Omental fat pad (tissue), 4 donors: ENCODE results near the gene DENND4B. TPM values are rescaled to one million over a fixed set of nuclear protein-coding genes. Genes with fewer than 3 reads are reported as not detected.
"Not testable (repeated sequence)": the region's sequence is repeated elsewhere in the genome, so short reads cannot be mapped to it uniquely, and the experiment has no call there.

Experiments
- ATAC-seq: fragments of 150-250 bp; one replicate; pipeline ENCODE4 v1.9.1; 2016; ENCODE audit warnings: mild to moderate bottlenecking, moderate library complexity; ENCODE audit not compliant: low FRiP score
- DNase-seq: peaks from one replicate; pipeline ENCODE4 v3.0.0-alpha.2; 2019; ENCODE audit warnings: low spot score
- total RNA-seq, 4 donors: library from RNA; depleted of rRNA; stranded (reverse); fragments of >200 nt; gene quantifications; one replicate each; pipeline ENCODE4 v1.1.0, GENCODE V29; 2016
- TF ChIP-seq, protein P1 (sequence below), 3 donors: fragments of 450-650 bp; IDR thresholded peaks; one replicate each; pipeline ENCODE4 v1.5.1; 2016 to 2017; ENCODE audit warnings: antibody characterized with exemption in 3 of 3, mild to moderate bottlenecking in 3 of 3, moderate library complexity in 2 of 3

Gene DENND4B
- total RNA-seq, 4 donors from 2014 or later = 21.8 to 75.0 (median 50.3) TPM

DNA sequence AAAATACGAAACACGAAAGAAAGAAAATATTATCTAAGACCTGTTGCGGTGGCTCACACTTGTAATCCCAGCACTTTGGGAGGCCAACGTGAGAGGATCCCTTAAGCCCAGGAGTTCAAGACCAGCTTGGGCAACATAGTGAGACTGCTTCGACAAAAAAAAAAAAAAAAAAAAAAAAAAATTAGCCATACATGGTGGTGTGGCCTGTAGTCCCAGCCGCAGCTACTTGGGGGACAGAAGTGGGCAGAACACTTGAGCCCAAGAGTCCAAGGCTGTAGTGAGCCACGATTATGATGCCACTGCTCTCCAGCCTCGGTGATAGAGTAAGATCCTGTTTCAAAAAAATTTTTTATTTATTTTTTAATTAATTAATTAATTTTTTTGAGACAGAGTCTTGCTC, 41.1 kb upstream of the DENND4B start:
- TF ChIP-seq, protein P1, sequence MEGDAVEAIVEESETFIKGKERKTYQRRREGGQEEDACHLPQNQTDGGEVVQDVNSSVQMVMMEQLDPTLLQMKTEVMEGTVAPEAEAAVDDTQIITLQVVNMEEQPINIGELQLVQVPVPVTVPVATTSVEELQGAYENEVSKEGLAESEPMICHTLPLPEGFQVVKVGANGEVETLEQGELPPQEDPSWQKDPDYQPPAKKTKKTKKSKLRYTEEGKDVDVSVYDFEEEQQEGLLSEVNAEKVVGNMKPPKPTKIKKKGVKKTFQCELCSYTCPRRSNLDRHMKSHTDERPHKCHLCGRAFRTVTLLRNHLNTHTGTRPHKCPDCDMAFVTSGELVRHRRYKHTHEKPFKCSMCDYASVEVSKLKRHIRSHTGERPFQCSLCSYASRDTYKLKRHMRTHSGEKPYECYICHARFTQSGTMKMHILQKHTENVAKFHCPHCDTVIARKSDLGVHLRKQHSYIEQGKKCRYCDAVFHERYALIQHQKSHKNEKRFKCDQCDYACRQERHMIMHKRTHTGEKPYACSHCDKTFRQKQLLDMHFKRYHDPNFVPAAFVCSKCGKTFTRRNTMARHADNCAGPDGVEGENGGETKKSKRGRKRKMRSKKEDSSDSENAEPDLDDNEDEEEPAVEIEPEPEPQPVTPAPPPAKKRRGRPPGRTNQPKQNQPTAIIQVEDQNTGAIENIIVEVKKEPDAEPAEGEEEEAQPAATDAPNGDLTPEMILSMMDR (IDR thresholded peaks at IDR 0.05) = no peak
- ATAC-seq (no peak), DNase-seq (no peak)

DNA sequence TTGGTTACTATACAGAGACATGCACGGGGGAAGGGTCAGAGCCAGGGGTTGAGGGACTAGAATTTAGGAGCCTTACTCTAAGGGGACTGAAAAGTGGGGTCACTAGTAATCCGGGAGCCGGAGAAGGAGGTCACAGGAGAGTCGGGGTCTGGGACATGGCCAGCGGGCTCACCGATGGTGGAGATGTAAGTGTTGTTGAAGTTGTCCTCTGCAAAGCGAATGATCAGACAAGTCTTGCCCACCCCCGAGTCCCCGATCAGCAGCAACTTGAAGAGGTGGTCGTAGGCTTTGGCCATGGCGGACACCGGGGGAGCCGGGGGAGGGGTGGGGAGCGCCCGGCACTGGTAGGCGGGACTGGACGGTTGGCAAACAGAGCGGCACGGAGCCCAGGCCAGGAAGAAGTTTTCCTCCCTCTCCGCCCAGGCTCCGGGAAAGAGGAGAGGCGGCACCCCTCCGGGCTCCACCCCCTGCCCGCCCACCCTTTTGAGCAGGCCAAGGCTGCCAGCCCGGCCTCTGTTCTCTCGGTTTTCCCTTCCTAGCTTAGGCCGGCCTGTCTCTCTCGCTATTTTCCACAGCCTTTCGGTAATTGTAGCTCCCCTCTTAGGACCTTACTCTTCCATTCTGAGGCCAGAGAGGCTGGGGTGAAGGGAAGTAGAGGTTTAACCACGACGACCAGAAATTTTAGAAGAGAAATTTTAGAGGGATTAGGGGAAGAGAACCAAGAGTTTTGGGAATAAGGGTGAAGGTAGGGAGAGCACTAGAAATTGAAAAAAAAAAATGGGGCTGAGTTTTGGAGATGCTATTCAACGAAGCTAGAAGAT, 39.6 kb upstream of the DENND4B start, which contains the start of gene RAB13:
Gene RAB13, minus strand, starts transcription at position 399 of the 821 bp plus-strand sequence. Its CDS starts 103 bp downstream, at position 296.
- TF ChIP-seq, protein P1 (IDR thresholded peaks at IDR 0.05) = no peak
- DNase-seq (peak; percentile 49), ATAC-seq (peak; percentile 86)

DNA sequence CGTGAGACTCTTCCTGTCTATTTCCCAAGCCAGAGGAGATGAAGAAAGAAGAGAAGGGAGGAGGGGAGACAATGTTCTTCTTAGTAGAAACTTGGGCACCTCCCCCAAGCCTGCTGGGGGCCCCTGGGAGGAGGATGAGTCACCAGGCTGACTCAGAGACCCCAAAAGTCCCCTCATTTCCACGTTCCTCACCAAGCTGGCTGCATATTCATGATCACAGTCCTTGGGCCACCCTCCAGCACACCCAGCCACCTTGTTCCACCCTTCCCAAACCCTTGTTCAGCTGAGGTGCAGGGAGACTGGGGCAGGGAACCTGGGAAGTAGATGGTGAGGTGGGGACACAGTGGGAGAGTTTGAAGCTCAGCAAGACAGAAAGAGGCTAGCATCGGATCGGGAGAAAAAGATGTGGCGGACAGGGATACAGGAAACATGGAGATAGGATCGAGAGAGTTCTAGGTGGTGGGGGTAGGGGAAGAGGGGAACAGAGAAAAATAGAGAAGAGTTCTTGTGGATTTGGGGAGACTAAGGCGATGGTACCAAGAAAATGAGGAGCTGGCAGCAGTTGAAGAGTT, 38.9 kb upstream of the DENND4B start:
- TF ChIP-seq, protein P1 (IDR thresholded peaks at IDR 0.05) = no peak
- DNase-seq = peak; percentile 61
- peak; percentile 62 for ATAC-seq

DNA sequence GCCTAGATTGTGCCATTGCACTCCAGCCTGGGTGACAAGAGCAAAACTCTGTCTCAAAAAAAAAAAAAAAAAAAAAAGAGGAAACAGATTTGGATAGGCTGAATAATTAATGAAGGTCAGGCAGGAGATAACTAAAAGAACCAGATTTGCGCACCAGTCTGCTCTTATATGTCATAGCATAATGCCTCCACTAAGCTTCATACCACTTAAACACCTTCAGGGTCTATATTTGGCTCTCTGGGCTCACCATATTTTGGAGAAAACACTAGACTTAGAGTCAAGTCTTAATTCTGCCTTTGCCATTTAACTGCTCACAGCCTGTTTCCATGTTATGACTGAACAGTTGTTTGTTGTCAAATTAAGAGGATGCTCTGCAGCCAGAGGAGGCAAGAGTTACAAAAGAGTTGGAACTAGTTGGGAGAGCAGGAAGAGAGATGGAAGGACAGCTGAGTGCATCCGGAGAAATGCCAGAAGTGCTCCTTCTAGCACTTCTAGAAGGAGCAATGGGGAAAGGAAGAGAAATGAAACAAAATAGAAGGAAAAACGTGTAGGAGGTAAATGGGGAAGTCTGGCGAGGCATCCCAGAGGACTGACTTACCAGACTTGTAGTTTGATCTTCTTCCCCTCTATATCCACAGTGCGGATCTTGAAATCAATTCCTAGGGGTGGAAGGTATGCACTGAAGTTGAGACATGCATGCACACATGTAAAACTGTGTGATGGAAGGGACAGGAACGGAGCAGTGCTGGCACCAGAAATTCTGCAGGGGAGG, 37.8 kb upstream of the DENND4B start:
- DNase-seq (no peak), ATAC-seq (no peak)
- TF ChIP-seq, protein P1 (IDR thresholded peaks at IDR 0.05) = no peak

DNA sequence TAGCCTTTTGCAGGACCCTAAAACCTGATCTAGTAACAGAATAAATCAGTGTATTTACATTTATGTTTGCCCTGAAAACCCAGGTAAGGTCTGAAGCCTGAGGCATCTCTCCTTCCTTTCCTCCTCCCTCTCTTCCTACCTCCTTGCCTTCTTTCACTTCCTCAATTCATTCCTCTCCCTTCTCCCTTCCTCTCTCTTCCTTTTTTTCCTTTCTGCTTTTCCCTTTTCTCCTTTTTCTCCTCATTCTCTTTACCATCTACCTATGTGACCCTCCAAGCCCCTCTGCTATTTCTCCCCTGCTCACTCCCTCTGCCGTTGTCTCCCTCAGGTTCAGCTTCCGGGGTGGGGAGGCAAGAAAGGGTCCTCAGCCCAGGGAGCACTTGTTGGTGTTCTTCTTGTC, 35.2 kb upstream of the DENND4B start:
- ATAC-seq, DNase-seq: not testable (repeated sequence)

DNA sequence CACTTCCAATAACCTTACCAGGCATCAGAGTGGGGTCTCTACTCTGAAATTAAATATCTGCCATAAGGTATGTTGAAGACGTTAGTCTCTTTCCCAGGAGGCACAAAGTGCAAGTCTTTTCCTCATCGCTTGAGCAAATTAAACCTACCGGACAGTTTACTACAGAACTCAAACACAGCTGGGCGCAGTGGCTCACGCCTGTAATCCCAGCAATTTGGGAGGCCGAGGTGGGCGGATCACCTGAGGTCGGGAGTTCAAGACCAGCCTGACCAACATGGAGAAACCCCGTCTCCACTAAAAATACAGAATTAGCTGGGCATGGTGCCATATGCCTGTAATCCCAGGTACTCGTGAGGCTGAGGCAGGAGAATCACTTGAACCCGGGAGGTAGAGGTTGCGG, 32.6 kb upstream of the DENND4B start:
- ATAC-seq, DNase-seq: not testable (repeated sequence)

DNA sequence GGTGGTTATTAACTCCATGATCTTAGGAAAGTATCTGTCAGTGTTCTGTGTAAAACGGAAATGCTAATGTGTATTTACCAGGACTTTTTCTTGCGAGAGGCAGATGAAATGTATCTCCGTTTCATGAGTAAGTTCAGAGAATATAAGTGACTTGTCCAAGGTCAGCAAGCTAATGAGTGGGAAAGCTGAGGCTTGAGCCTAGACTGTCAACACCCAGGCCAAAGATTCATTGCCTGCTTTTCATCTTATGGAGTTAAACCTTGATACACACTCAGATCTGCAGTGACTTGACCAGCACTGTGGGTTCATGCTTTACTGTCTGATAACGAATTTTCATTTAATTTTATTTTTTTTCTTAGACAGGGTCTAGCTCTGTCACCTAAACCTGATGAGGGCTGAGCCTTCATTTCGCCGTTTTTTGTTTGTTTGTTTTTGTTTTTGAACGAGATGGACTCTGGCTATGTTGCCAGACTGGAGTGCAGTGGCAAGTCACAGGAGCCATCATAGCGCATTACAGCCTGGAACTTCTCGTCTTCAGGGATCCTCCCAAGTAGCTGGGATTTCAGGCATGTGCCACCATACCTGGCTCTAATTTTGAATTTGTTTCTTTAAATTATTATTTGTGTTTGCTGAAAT, 31.9 kb upstream of the DENND4B start:
- TF ChIP-seq, protein P1 (IDR thresholded peaks at IDR 0.05) = no peak
- no peak for DNase-seq
- no peak for ATAC-seq
